A549 (cell line): ENCODE results near the gene HMGB2.

ENCODE experiments used
- CEBPB ChIP-seq, 2 experiments: fragments of >200 bp in 1 of 2; sonication (Bioruptor Twin) in 1 of 2; formaldehyde crosslinking in 1 of 2; IDR thresholded peaks; 2 replicates each; pipeline ENCODE4 v1.6.1; 2012 to 2016
- EHMT2 ChIP-seq: fragments of 200-600 bp; sonication (generic); IDR thresholded peaks from 2 replicates; pipeline ENCODE4 v1.6.1; 2016; ENCODE audit warnings: antibody characterized with exemption, low read depth, mild to moderate bottlenecking, moderate library complexity
- MAFK ChIP-seq: fragments of 450-650 bp; IDR thresholded peaks from 2 replicates; pipeline ENCODE4 v1.6.1; 2014; ENCODE audit not compliant: partially characterized antibody
- POLR2A ChIP-seq: IDR thresholded peaks from 2 replicates; pipeline ENCODE4 v1.6.1; 2012; ENCODE audit warnings: mild to moderate bottlenecking, low read length
- RNF2 ChIP-seq: fragments of 200-600 bp; sonication (generic); IDR thresholded peaks from 2 replicates; pipeline ENCODE4 v1.6.1; 2016; ENCODE audit warnings: low read depth, mild to moderate bottlenecking, antibody characterized with exemption, moderate library complexity, borderline replicate concordance
- TP53 ChIP-seq: fragments of 250-450 bp; sonication (Bioruptor Pico); IDR thresholded peaks from 2 replicates; pipeline ENCODE4 v1.5.0; 2021; ENCODE audit warnings: mild to moderate bottlenecking, moderate library complexity

GRCh38 chr4:173318648-173319211 lies 15.4 kb downstream of the HMGB2 start:
- TF ChIP-seq MAFK (no peak), RNF2 (no peak), CEBPB (IDR thresholded peaks at IDR 0.05) (no peak), POLR2A (no peak), TP53 (CRISPR knock-in tag) (no peak), EHMT2 (no peak)
